Vagina (tissue), 2 donors: Measurements from ENCODE around the gene SIRT2.

ENCODE experiments used
- CTCF ChIP-seq, 3 experiments: fragments of 450-650 bp in 2 of 3; fragments of 200-600 bp in 1 of 3; sonication (generic) in 1 of 3; IDR thresholded peaks; one replicate each; pipeline ENCODE4 v1.5.1; 2017 to 2019; ENCODE audit warnings: antibody characterized with exemption in 3 of 3, mild to moderate bottlenecking in 2 of 3, moderate library complexity in 2 of 3
- POLR2A ChIP-seq, 2 donors: fragments of 450-650 bp; IDR thresholded peaks; one replicate each; pipeline ENCODE4 v1.6.1; 2017; ENCODE audit warnings: antibody characterized with exemption in 2 of 2, mild to moderate bottlenecking in 2 of 2, moderate library complexity in 2 of 2

DNA sequence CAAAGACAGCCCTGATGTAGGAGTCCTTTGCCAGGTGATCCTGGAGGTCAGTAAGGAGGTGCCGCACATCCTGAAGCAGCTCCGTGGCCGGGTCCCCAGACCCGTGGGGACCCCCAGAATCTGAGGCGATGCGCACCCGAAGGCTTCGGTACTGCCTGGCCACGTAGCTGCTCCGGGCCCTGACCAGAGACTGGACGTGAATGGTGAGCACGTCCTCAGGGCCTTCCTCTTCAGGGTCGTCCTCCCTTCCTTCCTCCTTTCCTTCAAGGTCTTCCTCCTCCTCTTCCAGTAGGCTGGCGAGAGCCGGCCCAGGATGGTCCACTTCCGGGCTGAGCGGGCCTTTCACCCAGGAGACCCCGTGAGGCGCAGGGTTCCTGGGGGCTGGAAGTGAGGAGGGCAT, 28.8 kb downstream of the SIRT2 start:
- TF ChIP-seq POLR2A (IDR thresholded peaks at IDR 0.05) = no peak
- no peak for TF ChIP-seq CTCF (IDR thresholded peaks at IDR 0.05)
